Inflammatory macrophage (primary cell): ENCODE measurements around the gene GRK5.

Source experiments
- DNase-seq, 2 donors: peaks; one replicate each; pipeline ENCODE4 v3.0.0-alpha.2; 2020 to 2022

The GRK5 gene

DNA sequence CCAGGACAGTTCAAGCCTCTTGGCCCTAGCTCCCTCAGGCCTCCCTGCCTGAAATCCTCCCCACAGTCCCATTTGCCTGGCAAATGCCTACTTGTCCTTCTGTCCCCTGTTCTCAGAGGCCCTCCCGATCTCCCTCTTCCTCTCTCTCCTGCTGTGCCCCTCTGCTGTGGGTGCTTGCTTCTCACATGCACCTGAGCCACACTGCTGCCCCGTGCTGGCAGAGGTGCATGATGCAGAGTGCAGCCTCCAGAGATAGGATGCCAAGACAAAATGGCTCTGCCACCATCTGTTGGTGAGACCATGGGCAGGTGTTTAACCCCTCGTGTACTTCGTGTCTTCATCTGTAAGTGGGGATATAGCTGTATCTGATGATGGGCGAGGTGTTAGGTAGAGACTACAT is 176.8 kb downstream of the GRK5 start:
- no peak for DNase-seq

DNA sequence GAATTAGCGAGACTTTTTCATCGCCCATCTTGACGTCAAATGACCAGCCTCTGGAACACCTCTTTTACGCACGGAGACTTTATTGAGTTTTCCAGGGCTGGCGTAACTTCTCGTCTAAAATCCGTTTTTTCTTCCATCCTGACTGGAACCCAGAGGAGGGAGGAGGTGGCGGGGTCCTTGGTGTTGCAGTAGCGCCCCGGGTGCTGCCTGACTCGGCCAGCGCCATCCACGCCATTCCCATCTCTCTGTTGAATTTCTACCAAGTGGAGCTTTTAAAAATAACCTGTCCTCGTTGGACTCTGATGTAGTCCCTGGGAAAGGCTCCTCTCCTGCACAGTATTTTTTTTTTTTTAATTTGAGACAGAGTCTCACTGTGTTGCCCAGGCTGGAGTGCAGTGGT is 179.3 kb downstream of the GRK5 start:
- DNase-seq = no peak

DNA sequence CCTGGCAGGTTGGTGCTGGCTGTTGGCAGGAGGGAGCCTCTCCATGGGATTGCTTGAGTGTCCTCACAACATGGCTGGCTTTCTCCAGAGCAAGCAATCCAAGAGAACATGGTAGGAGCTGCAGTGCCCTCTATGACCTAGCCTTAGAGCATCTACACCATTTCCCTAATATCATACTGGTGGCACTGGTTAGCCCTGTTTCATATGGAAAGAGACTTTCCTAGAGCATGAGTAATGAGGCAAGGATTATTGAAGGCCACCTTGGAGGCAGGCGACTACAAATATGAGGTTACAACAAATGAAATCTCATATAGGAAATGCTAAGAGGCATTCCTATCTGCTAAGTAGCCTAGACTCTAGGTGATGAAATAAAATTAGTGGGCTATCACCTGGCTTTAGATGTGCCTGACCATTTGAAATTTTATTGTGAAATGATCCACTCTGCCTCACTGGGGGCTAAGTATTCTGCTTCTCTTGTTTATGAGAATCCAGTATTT is 181.5 kb downstream of the GRK5 start:
- DNase-seq = no peak

DNA sequence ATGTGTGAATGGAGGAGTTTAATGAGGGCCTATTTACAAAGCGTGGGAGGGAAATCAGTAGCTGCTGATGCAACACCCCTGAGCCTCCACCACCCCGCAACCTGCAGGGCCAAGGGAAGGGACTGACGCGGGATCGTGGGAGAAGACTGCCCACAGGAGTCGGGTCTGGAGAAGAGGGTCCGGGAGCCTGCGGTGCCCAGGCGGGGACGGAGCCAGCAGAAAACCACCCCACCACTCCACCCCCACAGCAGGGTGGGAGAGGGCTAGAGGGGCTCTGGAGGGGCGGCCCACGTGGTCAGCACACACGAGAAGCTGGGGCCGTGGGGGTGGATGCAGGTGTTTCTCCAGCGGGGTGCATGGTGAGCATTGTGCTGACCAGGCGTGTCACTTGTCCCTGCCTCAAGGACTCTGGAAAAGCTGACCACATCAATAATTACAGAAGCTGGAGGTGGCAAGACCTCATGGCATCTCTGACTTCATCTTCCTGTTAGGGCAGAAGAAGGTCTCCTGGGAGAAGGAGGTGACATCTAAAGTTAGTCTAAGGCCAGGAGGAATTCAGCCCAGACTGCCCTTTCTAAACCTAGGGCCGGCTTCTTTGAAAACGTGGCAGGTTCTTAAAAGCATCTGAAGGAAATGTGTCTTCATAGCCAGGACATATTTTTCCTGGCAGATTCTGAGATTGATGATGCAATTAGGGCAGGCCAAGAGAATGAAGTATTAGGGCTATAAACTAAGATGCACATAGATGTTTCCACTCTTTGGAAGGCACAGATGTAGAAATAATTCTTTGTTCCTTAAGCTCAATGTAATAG is 184.3 kb downstream of the GRK5 start:
- DNase-seq = peak in 1 of 2 donors; percentile 50

DNA sequence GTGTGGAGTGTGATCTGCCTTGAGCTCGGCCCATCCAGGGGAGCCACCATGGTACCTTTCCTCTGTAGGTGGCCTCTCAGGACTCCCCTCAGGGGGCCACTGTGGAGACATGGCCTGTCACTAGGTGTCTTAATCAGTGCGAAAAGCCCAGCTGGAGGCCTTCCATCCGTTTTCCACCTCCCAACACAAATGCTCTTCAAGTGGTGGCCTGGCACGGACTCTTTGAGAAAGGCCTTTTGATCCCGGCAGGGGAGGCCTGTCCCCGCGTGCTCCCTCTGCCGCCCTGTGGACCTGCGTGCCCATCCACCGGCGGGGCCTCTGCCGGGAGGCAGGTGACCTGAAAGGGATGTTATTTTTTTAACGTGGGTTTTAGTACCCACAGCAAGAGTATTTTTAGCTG is 185.6 kb downstream of the GRK5 start:
- DNase-seq = no peak

DNA sequence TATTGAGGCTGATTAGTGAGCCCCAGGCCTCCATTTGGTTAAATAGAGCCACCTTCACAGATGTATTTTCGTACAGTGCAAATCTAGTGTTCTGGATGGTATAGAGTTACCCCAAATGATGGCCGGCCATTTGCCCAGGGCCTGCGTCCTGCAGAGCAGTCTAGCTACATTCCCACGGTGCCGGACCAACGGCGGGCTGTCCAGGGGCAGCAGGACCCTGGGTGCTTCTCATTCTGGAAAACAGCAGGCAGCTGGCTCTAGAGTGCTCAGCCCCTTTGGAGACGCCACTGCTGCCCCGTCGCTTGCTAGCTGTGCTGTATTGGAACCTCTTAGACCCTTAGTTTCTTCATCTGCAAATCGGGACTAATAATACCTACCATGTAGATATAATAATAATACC is 186.1 kb downstream of the GRK5 start:
- DNase-seq = no peak

DNA sequence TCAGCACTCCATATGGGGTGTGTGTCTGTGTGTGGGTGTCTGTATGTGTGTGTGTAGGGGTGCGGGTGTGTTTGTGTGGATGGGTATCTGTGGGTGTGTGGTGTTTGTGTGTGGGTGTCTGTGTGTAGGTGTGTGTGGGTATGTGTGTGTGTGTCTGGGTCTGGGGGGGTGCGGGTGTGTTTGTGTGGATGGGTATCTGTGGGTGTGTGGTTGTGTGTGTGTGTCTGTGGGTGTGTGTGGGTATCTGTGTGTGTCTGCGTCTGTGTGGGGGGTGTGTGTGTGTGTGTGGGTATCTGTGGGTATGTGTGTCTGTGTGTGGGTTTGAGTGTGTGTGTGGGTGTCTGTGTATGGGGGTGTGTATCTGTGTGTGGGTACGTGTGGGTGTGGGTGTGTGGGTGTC is 186.5 kb downstream of the GRK5 start:
- no peak for DNase-seq

DNA sequence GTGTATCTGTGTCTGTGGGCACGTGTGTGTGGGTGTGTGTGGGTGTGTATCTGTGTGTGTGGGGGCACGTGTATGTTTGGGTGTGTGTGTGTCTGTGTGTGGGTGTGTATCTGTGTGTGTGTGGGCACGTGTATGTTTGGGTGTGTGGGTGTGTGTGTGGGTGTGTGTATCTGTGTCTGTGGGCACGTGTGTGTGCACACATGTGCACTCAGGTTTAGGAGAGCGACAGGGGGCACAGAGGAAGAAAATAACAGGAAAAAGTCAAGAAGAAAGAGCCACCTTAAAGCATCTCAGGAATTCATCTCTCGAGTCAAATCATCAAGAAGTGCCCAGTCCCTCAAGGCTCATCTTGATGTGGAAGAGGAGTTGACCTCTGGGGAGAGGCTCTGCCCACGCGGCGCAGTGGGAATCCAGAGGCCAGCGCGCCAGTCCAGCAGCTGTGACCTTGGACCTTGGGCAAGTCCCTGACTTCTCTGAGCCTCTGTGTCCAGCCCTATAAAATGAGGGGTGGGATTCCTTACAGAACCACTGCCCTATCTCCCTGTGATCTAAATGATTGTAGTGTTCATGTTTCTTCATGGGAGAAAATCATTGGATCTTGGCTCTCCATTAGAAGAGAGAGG is 187.4 kb downstream of the GRK5 start:
- DNase-seq = no peak

DNA sequence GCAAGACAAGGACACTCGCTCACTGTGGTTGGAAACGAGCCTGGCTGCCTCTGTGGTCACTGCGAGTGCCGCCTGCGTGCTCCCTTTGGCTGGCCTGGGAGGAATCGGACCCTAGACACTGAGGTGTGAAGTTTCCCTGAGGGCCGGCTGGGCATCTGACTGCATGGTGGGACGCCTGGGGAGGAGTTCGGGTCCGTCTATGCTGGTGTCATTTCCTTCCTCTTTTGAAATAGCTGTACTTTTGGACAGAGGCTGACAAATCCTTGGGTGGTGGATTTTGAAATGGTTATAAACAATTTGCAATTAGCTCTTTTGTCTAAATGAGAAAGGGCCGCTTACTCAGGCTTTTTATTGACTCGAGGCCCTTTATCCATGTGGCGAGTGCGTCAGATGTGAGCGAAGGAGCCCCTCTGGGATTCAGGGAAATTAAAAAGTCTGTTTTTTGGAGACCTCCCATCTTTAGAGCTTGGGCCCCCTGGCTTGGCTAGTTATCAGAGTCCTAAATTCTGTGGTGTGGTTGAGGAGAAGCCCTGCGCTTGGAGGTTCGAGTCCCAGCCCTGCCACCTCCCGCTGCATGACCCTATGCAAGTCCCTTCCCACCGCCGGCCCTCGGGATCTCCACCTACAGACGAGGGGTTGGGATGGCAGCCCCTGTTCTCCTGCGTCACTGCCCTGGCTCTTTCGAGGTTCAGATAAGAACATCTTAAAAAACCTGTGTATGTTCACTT is 188.1 kb downstream of the GRK5 start:
- peak; percentile 81 to 83 for DNase-seq

DNA sequence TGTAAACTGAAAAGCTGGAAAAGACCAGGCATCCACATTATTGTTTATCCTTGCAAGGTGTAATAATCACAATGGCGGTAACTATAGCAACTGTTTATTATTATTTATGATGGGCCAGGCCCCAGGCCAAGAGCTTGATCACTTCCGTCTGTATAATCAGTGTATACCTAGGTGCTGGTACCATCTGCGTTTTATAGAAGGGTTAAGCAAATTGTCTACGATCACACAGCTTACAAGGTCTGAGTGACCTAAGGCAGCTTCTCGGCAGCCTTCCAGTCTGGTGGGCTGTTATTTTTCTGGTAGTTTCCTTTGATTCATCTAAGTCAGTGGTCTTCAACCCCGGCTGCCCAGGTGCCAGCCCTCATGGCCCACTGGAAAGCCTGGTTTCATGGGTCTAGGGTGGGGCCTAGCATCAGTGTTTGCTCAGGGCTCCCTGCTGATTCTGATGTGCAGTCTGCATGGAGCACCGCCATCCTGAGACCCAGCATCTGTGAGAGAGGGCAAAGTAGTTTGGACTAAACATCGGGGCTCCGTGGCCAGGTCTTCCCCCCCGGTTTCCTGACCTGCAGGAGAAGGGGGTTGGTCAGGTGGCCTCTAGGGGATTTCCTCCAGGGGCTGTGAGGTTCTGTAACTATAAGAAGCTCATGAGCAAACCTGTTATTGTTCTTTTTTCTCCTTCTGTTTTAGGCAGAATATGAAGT is 188.8 kb downstream of the GRK5 start:
- no peak for DNase-seq

DNA sequence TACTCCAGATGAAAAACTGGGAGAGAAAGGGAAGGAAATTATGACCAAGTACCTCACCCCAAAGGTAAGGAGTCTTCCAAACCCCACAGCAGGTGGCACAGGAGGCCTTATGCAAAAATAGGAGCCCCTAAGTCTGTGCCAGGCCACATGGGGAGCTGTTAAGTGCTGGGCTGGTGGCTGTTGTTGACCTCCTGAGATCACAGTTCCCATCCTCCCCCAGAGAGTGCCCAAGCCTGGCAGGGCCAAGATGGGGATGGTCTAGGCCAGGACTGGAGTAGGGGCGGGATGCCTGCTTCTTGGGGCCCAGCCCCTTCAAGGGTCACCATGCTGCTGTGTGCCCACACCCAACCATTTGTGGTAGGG is 189.3 kb downstream of the GRK5 start:
- no peak for DNase-seq

DNA sequence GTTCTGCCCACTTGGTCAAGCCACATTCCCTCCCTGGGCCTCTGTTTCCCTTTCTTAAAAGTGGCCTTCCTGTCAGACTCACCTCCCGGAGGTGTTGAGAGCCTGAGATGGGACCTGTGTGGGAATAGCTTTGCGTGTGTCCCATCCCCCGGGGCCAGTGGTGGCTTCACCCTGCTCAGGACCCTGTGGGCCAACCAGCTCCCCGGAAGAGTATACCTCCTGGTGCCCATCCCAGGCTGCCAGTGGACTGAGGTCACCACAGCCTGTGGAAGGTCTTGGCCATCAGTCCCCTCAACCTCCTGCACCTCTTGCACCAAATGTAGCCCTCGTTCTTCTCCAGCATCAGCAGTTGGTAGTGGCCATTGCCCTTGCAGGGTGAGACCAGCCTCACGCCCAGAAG is 190.0 kb downstream of the GRK5 start:
- no peak for DNase-seq

DNA sequence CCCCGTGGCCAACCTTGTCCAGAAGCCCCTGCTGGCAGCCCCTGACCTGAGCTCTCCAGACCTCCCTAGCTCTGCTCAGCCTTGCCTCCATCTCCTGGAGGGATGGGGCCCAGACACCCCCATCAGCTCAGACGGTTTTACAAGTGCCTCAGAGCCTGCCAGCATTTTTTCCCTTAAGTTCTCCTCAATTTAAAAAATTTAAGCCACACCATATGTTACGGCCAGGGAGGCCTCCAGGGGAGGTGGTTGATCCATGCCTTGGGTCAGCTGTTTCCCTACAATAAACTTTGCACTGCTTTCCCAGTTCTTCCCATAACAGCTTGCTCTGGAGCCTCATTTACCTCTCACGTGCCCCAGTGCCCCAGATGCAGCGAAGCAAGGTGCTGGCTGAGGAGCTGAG is 191.6 kb downstream of the GRK5 start:
- DNase-seq = no peak

DNA sequence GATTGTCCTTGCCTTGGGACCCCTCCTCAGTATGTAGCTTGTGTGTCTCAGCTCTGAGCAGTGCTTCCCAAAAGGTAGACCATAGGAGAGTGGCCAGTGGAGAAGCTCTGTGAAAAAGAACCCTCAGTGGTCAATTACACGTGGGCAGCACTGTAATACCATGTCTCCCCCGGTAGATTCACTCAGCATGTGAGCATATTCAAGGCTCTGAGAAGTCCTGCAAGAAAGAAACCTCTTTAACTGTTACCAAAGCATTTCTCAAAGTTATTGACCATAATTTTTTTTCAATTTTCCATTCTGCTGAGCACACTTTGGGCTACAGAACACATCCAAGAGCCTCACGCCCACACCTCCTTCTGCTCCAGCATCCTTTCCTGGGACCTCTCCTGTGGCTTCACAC is 192.1 kb downstream of the GRK5 start:
- no peak for DNase-seq

DNA sequence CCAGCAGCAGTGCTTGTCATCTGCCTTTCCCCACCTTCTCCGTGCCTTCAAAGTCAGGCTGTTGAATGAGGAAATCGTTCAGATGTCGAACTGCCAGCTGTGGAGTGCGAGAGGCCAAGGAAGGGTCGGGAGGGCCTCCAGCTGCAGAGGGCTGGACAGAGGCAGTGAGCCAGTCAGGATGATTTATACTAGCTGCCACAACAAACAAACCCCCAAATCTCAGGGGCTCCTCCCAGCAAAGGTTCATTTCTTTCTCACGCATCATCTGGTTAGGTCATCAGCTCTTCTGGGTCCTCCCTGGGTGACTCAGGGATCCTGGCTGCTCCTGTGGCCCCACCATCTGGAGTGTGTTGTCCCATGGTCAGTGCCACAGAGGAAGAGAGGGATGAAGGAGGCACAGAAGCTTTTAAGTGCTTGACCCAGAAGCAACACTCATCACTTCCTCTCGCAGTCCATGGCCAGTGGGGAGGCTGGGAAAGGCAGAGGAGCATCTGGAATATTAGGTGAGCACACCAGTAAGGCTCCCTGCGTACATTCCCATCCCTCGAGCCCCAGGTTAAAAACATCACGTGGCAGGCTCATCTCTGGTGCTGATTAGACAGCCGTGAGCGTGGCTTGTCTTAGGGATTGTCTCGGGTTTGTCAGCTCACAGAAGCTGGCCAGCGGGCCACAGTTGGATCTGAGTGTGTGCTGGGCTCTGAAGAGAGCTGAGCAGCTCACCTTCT is 194.5 kb downstream of the GRK5 start:
- peak in 1 of 2 donors; percentile 8 for DNase-seq

DNA sequence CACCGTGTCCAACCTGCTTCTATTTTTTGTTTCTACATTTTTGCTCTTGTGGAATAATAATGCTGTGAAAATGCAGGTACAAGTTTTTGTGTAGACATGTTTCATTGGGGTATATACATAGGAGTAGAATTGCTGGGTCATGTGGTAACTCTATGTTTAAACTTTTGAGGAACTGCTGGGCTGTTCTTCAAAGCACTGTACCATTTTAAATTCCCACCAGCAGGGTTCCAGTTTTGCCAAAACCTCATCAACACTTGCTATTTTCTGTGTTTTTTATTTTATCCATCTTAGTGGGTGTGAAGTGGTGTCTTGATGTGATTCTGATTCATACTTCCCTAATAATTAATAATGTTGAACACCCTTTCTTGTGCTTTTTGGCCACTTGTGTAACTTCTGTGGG is 196.6 kb downstream of the GRK5 start:
- DNase-seq = peak; percentile 28 to 30

DNA sequence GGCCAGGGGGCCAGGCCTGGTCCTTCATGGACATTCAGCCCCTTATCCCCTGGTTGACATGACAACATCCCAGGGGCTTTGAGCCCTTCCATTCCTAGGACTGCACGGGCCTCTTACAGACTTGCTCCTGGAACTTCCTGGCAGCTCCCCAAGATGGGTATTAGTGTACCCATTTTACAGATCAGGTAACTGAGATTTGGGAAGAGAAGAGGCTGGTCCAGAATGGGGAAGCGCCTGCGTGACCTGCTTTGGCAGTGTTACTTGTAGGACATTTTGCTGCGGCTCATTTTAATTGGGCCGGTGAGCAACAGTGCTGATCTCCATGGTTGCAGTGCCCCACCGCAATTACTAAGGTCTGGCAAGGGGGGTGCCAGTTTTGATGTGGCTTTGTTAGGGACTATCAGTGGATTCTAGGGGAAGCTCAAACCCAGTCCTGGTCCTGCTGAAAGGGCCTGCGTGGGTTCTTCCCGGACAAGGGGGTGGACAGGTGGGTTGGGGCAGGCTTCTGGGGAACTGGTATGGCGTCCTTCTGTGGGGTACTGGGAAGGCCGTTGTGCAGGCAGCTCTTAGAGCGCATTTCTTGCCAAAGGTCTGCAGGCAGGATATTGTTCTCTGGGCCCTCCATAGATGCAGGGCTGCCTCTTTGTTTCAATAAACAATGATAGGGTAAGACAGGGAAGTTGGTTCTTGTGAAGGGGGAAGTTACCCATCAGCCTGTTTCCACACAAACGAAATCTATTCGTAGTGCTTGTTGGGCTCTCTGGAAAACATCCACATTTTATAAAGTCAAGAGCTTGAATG is 197.5 kb downstream of the GRK5 start:
- peak; percentile 54 to 72 for DNase-seq

DNA sequence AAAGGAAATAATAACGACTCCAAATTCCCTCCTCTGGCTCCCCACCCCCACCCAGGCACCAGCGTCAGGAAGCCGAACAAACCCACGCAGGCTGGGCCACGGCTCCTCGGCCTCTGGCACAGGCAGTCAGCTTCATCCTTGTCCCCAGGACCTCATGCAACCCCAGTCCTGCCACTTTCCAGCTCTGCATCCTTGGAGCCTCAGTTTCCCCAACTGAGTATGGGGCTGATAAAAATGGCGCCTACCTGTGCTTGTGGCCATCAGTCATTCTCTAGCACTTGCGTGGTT is 198.1 kb downstream of the GRK5 start:
- no peak for DNase-seq

DNA sequence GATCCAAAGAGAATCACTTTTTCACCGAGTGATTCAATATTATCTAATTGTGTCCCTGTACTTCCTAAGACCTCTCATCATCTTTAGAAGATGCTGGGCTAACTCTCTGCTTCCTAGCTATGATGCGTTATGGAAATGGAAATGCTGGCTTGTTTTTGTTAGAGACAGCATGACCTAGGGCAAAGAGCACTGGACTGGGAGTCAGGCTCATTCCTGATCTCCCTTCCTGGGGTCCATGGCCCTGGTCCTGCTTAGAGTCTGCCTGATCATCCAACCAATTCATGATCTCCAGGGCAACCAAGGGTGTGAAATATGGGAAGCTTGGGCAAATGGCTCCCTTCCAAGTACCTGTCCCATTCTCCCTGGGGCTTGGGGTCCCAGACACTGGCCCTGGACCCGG is 198.8 kb downstream of the GRK5 start:
- no peak for DNase-seq

DNA sequence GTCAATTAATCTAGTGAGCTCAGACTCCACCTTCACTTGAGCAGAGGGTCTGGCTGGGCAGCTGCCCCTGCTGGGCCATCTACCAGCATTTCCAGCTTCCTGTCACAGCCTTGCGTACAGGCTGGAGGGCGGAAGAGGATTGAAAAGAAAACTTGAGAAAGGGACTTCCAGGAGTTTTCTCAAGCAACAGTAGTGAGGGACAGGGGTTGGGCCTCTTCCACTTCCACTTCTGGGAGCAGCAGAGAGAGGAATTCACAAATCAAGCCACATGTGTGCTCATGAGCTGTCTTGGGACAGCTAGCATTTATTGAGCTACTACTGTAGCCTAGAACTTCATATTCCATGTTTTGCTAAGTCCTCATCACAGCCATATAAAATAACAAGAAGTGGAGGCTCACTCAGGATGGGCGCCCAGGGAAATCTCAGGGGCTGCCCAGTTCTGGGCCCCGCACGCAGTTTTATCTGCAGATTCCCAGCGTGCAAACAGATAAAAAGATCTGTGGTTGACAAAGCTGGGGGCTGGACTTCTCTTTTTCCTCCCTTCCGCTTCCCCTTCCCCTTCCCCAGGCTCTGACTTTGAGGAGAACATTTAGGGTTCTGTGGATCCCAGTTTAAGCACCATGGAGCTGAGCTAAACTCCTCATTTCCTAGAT is 199.4 kb downstream of the GRK5 start:
- DNase-seq = peak; percentile 59 to 63

DNA sequence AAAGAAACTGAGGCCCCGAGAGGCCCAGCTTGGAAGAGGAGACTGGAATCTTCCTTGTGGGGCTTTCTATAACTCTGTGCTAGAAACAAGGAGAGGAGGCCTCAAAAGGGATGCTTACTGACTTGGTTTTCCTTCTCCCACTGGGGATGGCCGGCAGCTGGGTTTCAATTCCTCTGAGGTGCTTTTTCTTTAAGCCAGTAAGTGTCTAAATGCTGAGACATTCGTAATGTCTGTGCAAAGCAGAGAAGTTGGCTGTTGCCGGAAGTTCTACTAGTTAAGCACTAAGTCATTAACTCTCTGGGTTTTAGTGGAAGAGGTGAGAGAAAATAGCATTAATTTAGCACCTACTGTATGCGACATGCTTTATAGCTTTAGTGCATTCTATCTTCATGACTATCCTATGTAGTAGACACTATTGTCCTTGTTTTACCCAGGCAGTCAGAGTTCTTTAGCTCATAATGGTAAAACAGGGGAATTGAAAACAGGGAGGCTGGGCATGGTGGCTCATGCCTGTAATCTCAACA is 199.9 kb downstream of the GRK5 start:
- peak; percentile 56 to 58 for DNase-seq
